Left lung (tissue), 10 donors: ENCODE results near the gene SHC4. TPM values are rescaled to one million over a fixed set of nuclear protein-coding genes. Genes with fewer than 3 reads are reported as not detected.

Experiments used
- ATAC-seq: fragments of 200-7000 bp; cut with Tn5 transposase; one replicate; pipeline ENCODE4 v1.9.1; 2020; ENCODE audit warnings: moderate library complexity
- DNase-seq, 4 donors: peaks; one replicate each; pipeline ENCODE4 v3.0.0-alpha.2; 2013 to 2020
- H3K27ac ChIP-seq, 2 donors: fragments of 200-600 bp; sonication (generic) in 1 of 2; one replicate each; pipeline versions ENCODE4 v1.5.0 to v1.8.0; 2020 to 2021
- H3K27me3 ChIP-seq, 2 donors: fragments of 200-600 bp; sonication (generic) in 1 of 2; one replicate each; pipeline versions ENCODE4 v1.5.0 to v1.8.0; 2020 to 2021
- H3K36me3 ChIP-seq, 2 donors: fragments of 200-600 bp; sonication (generic) in 1 of 2; one replicate each; pipeline versions ENCODE4 v1.5.0 to v1.8.0; 2020 to 2021
- H3K4me1 ChIP-seq, 2 donors: fragments of 200-600 bp; one replicate each; pipeline ENCODE4 v1.8.0; 2021
- H3K4me3 ChIP-seq, 2 donors: fragments of 200-600 bp; sonication (generic) in 1 of 2; one replicate each; pipeline versions ENCODE4 v1.5.0 to v1.8.0; 2020 to 2021; ENCODE audit warnings: mild to moderate bottlenecking in 1 of 2
- H3K9me3 ChIP-seq, 2 donors: fragments of 200-600 bp; sonication (generic) in 1 of 2; one replicate each; pipeline versions ENCODE4 v1.5.0 to v1.8.0; 2020 to 2021
- CTCF ChIP-seq, 2 donors: fragments of 200-600 bp; sonication (generic) in 1 of 2; IDR thresholded peaks; one replicate each; pipeline versions ENCODE4 v1.5.0 to v1.8.0; 2021; ENCODE audit warnings: antibody characterized with exemption in 2 of 2
- intact Hi-C, 2 donors: fragments of 100-400 bp; cut with DNase I; formaldehyde crosslinking; loops; one replicate each; pipeline versions ENCODE4 v1.11.2 to v1.14.2; 2022
- polyA plus RNA-seq, 6 donors: library from polyadenylated mRNA; unstranded; fragments of 120-200 nt; gene quantifications; one replicate each; pipeline ENCODE4 v1.2.1, GENCODE V29; 2013; ENCODE audit not compliant: insufficient read length in 6 of 6
- total RNA-seq, 2 donors: library from RNA; stranded (reverse); fragmentation: NEBNext Ultra II Directional; extraction: Animal tissue kit (Norgen Biotek cat#: 25700); gene quantifications; one replicate each; pipeline ENCODE4 v1.2.1, GENCODE V29; 2021
- donor health status: DM: no; HTN: yes; CAD: no.
- donor health status: DM: no; HTN: no; CAD: no.

SHC4 gene
- total and polyA plus RNA-seq, 8 donors = 0.44 to 1.4 (median 0.98) TPM

GRCh38 chr15:48965972-48966371 lies 2.3 kb upstream of the SHC4 start:
- H3K4me3 ChIP-seq = no peak overlapping the region
- H3K27me3 ChIP-seq = peaks cover 0 to 45% of the 10 kb centered on the region in 2 donors
- no peak for DNase-seq
- H3K27ac ChIP-seq = no peak overlapping the region
- intact Hi-C loops = no loop called here
- ATAC-seq = no peak
- H3K4me1 ChIP-seq = peaks cover 11 to 21% of the 10 kb centered on the region in 2 donors
- H3K36me3 ChIP-seq = no peaks in the 10 kb centered on the region
- TF ChIP-seq CTCF (IDR thresholded peaks at IDR 0.05) = no peak
- no peaks in the 10 kb centered on the region for H3K9me3 ChIP-seq

- intact Hi-C loops = no loop called here
- ATAC-seq = no peak
- no peaks in the 10 kb centered on the region for H3K9me3 ChIP-seq
- H3K27ac ChIP-seq = no peak overlapping the region
- TF ChIP-seq CTCF (IDR thresholded peaks at IDR 0.05) = no peak
- H3K4me3 ChIP-seq = no peak overlapping the region
- peaks cover 0 to 45% of the 10 kb centered on the region in 2 donors for H3K27me3 ChIP-seq
- H3K4me1 ChIP-seq = peaks cover 11 to 21% of the 10 kb centered on the region in 2 donors
- DNase-seq = no peak
- H3K36me3 ChIP-seq = no peaks in the 10 kb centered on the region
These were observed 1.2 kb upstream of the SHC4 start for GRCh38 chr15:48964898-48965297.

- peak; percentile 70 for ATAC-seq
- Histone ChIP-seq H3K36me3 (no peaks in the 10 kb centered on the region), H3K27ac (no peak overlapping the region), H3K9me3 (no peaks in the 10 kb centered on the region), H3K4me3 (peak overlapping the region; percentile 35 to 40), H3K27me3 (peaks cover 0 to 45% of the 10 kb centered on the region in 2 donors), H3K4me1 (peaks cover 11 to 21% of the 10 kb centered on the region in 2 donors)
- no peak for TF ChIP-seq CTCF (IDR thresholded peaks at IDR 0.05)
- intact Hi-C loops = no loop called here
- DNase-seq = peak in 2 of 4 donors; percentile 30 to 78
These were observed 826 bp downstream of the SHC4 start for GRCh38 chr15:48962662-48963523.

- no peaks in the 10 kb centered on the region for H3K9me3 ChIP-seq
- no peaks in the 10 kb centered on the region for H3K4me1 ChIP-seq
- no peak for DNase-seq
- no peak overlapping the region for H3K4me3 ChIP-seq
- H3K36me3 ChIP-seq = no peaks in the 10 kb centered on the region
- no peak for TF ChIP-seq CTCF (IDR thresholded peaks at IDR 0.05)
- H3K27me3 ChIP-seq = no peaks in the 10 kb centered on the region
- H3K27ac ChIP-seq = no peak overlapping the region
- intact Hi-C loops = no loop called here
- ATAC-seq = no peak
These were observed 7.8 kb downstream of the SHC4 start for GRCh38 chr15:48955967-48956366.

GRCh38 chr15:48955370-48955769 lies 8.3 kb downstream of the SHC4 start:
- H3K9me3 ChIP-seq = no peaks in the 10 kb centered on the region
- no peaks in the 10 kb centered on the region for H3K36me3 ChIP-seq
- no peak overlapping the region for H3K4me3 ChIP-seq
- ATAC-seq (no peak), DNase-seq (no peak)
- intact Hi-C loops = no loop called here
- H3K4me1 ChIP-seq = no peaks in the 10 kb centered on the region
- TF ChIP-seq CTCF (IDR thresholded peaks at IDR 0.05) = no peak
- H3K27ac ChIP-seq = no peak overlapping the region
- no peaks in the 10 kb centered on the region for H3K27me3 ChIP-seq
